Neuronal stem cell (in vitro differentiated cells): ENCODE results near the gene KCNT2.
A peak's percentile ranks its signal among the peaks of the same experiment; 100 is the strongest.

ENCODE experiments used
- DNase-seq: peaks from one replicate; pipeline ENCODE4 v3.0.0-alpha.2; 2013; ENCODE audit warnings: low spot score
- H2AFZ ChIP-seq: one replicate; pipeline ENCODE4 v1.6.1; 2013; ENCODE audit warnings: mild to moderate bottlenecking, low read length, inconsistent platforms
- H2AK5ac ChIP-seq: 2 replicates; pipeline ENCODE4 v1.6.1; 2013; ENCODE audit warnings: low read depth, mild to moderate bottlenecking, inconsistent platforms, low read length, moderate library complexity, mixed read lengths
- H2BK120ac ChIP-seq: 2 replicates; pipeline ENCODE4 v1.6.1; 2013; ENCODE audit warnings: low read depth, mild to moderate bottlenecking, inconsistent platforms, low read length, moderate library complexity, mixed read lengths
- H2BK12ac ChIP-seq: one replicate; pipeline ENCODE4 v1.6.1; 2013; ENCODE audit warnings: low read length, inconsistent platforms
- H2BK15ac ChIP-seq: 2 replicates; pipeline ENCODE4 v1.6.1; 2013; ENCODE audit warnings: mild to moderate bottlenecking, low read length, inconsistent platforms, mixed read lengths
- H2BK5ac ChIP-seq: one replicate; pipeline ENCODE4 v1.6.1; 2013; ENCODE audit warnings: inconsistent platforms, mild to moderate bottlenecking, low read length, moderate library complexity
- H3K14ac ChIP-seq: one replicate; pipeline ENCODE4 v1.6.1; 2013; ENCODE audit warnings: low read length, inconsistent platforms
- H3K18ac ChIP-seq: 2 replicates; pipeline ENCODE4 v1.6.1; 2013; ENCODE audit warnings: low read length, inconsistent platforms
- H3K23ac ChIP-seq: 2 replicates; pipeline ENCODE4 v1.6.1; 2013; ENCODE audit warnings: low read depth, mild to moderate bottlenecking, mixed read lengths, low read length, inconsistent platforms; ENCODE audit not compliant: poor library complexity
- H3K27ac ChIP-seq: replicated peaks from 3 replicates; pipeline ENCODE4 v1.5.1; 2013; ENCODE audit warnings: low read length, inconsistent platforms
- H3K27me3 ChIP-seq, 3 experiments: 2 replicates each; pipeline ENCODE4 v1.6.1; 2013; ENCODE audit warnings: low read length in 3 of 3, mild to moderate bottlenecking in 2 of 3, inconsistent platforms in 1 of 3, low read depth in 1 of 3, mixed read lengths in 1 of 3, moderate library complexity in 1 of 3; ENCODE audit not compliant: control insufficient read depth in 3 of 3, insufficient read depth in 3 of 3
- H3K36me3 ChIP-seq, 2 donors: replicated peaks in 1 of 2; 2 replicates each; pipeline ENCODE4 v1.6.1; 2013; ENCODE audit warnings: low read length in 2 of 2; ENCODE audit not compliant: control insufficient read depth in 2 of 2, insufficient read depth in 2 of 2
- H3K4ac ChIP-seq: 2 replicates; pipeline ENCODE4 v1.6.1; 2013; ENCODE audit warnings: inconsistent platforms, mild to moderate bottlenecking, low read length, moderate library complexity
- H3K4me1 ChIP-seq, 2 donors: 1 replicate in 1 of 2; 2 replicates in 1 of 2; pipeline ENCODE4 v1.6.1; 2013; ENCODE audit warnings: low read length in 2 of 2, low read depth in 1 of 2; ENCODE audit not compliant: control insufficient read depth in 2 of 2, insufficient read depth in 1 of 2
- H3K4me2 ChIP-seq: one replicate; pipeline ENCODE4 v1.6.1; 2013; ENCODE audit warnings: mild to moderate bottlenecking, low read length, inconsistent platforms; ENCODE audit not compliant: insufficient read depth, poor library complexity, severe bottlenecking
- H3K4me3 ChIP-seq, 2 donors: 2 replicates each; pipeline ENCODE4 v1.5.1; 2013; ENCODE audit warnings: low read length in 2 of 2, mild to moderate bottlenecking in 2 of 2, inconsistent platforms in 1 of 2, moderate library complexity in 1 of 2
- H3K79me1 ChIP-seq: one replicate; pipeline ENCODE4 v1.6.1; 2013; ENCODE audit warnings: low read depth, mild to moderate bottlenecking, inconsistent platforms, low read length, moderate library complexity
- H3K9ac ChIP-seq: one replicate; pipeline ENCODE4 v1.6.1; 2013; ENCODE audit warnings: mild to moderate bottlenecking, low read depth, low read length, inconsistent platforms; ENCODE audit not compliant: poor library complexity
- H3K9me3 ChIP-seq, 2 donors: replicated peaks in 1 of 2; 2 replicates each; pipeline versions ENCODE3 to v1.6.1; 2013; ENCODE audit warnings: low read length in 2 of 2, mild to moderate bottlenecking in 2 of 2, inconsistent platforms in 1 of 2, low read depth in 1 of 2, mixed read lengths in 1 of 2, moderate library complexity in 1 of 2; ENCODE audit not compliant: control insufficient read depth in 2 of 2, insufficient read depth in 1 of 2
- H4K8ac ChIP-seq: one replicate; pipeline ENCODE4 v1.6.1; 2013; ENCODE audit warnings: low read depth, mild to moderate bottlenecking, inconsistent platforms, low read length, moderate library complexity
- H4K91ac ChIP-seq: one replicate; pipeline ENCODE4 v1.6.1; 2013; ENCODE audit warnings: low read length, low read depth, mild to moderate bottlenecking, inconsistent platforms; ENCODE audit not compliant: poor library complexity
- WGBS, 2 donors: extraction: QIAGEN DNeasy Blood & Tissue Kit; methylation state at CpG; one replicate each; pipeline ENCODE4 v1.1.7; 2013; ENCODE audit warnings: missing lambda C conversion rate in 2 of 2, mixed read lengths in 1 of 2; ENCODE audit not compliant: insufficient read length in 2 of 2, insufficient replicate concordance in 1 of 2; ENCODE audit errors: extremely low coverage in 2 of 2; 5-methylcytosine and 5-hydroxymethylcytosine counted together

The KCNT2 gene

GRCh38 chr1:196543833-196544232, 64.4 kb downstream of the KCNT2 start:
- no peak for DNase-seq
- H2BK120ac ChIP-seq = no peak overlapping the region

GRCh38 chr1:196538473-196538872, 69.8 kb downstream of the KCNT2 start:
- Histone ChIP-seq H2AK5ac (no peak overlapping the region), H3K4ac (no peak overlapping the region), H2BK15ac (no peak overlapping the region), H3K9ac (no peak overlapping the region), H3K4me3 (no peak overlapping the region), H3K79me1 (peaks cover 5% of the 10 kb centered on the region), H3K27me3 (no peaks in the 10 kb centered on the region), H2BK12ac (no peak overlapping the region), H3K18ac (no peak overlapping the region), H3K9me3 (peaks cover 31 to 43% of the 10 kb centered on the region in 2 donors), H3K27ac (no peak overlapping the region), H4K8ac (no peak overlapping the region), H3K4me1 (no peaks in the 10 kb centered on the region), H3K14ac (no peak overlapping the region), H4K91ac (no peak overlapping the region), H2AFZ (no peak overlapping the region), H2BK5ac (no peak overlapping the region), H2BK120ac (no peak overlapping the region), H3K23ac (no peak overlapping the region), H3K36me3 (peaks cover 0 to 13% of the 10 kb centered on the region in 2 donors), H3K4me2 (no peak overlapping the region)
- no CpG with 5 or more reads among the region's 4 CpGs for WGBS, 2 donors
- no peak for DNase-seq

More at GRCh38 chr1:196543833-196544232, 64.4 kb downstream of the KCNT2 start:
- H4K91ac ChIP-seq = no peak overlapping the region
- H3K36me3 ChIP-seq = no peaks in the 10 kb centered on the region
- no peaks in the 10 kb centered on the region for H3K4me1 ChIP-seq
- no peak overlapping the region for H3K23ac ChIP-seq
- H3K14ac ChIP-seq = no peak overlapping the region
- WGBS, 2 donors = no CpG with 5 or more reads among the region's 3 CpGs
- no peak overlapping the region for H3K4me3 ChIP-seq
- H2BK15ac ChIP-seq = no peak overlapping the region
- H2AK5ac ChIP-seq = no peak overlapping the region
- H3K9ac ChIP-seq = no peak overlapping the region
- no peaks in the 10 kb centered on the region for H3K79me1 ChIP-seq
- no peak overlapping the region for H3K4me2 ChIP-seq
- H2BK5ac ChIP-seq = no peak overlapping the region
- H4K8ac ChIP-seq = no peak overlapping the region
- H2BK12ac ChIP-seq = no peak overlapping the region
- no peak overlapping the region for H3K27ac ChIP-seq
- H3K18ac ChIP-seq = no peak overlapping the region
- peaks cover 0 to 7% of the 10 kb centered on the region in 2 donors for H3K9me3 ChIP-seq
- no peaks in the 10 kb centered on the region for H3K27me3 ChIP-seq
- H2AFZ ChIP-seq = no peak overlapping the region
- no peak overlapping the region for H3K4ac ChIP-seq

GRCh38 chr1:196535727-196536126, 72.5 kb downstream of the KCNT2 start:
- no peak overlapping the region for H3K4me3 ChIP-seq

GRCh38 chr1:196531737-196532524, 76.3 kb downstream of the KCNT2 start:
- Histone ChIP-seq H3K23ac (no peak overlapping the region), H3K9ac (no peak overlapping the region), H3K4me3 (no peak overlapping the region), H2AFZ (no peak overlapping the region), H2BK120ac (no peak overlapping the region), H2AK5ac (no peak overlapping the region), H2BK12ac (no peak overlapping the region), H2BK5ac (no peak overlapping the region), H3K4me2 (no peak overlapping the region), H4K8ac (no peak overlapping the region), H3K79me1 (peaks cover 3% of the 10 kb centered on the region), H3K14ac (no peak overlapping the region), H2BK15ac (no peak overlapping the region), H3K4me1 (no peaks in the 10 kb centered on the region), H3K9me3 (peaks cover 16 to 23% of the 10 kb centered on the region in 2 donors), H4K91ac (no peak overlapping the region), H3K4ac (no peak overlapping the region), H3K36me3 (peaks cover 0 to 8% of the 10 kb centered on the region in 2 donors), H3K27ac (no peak overlapping the region), H3K18ac (no peak overlapping the region), H3K27me3 (no peaks in the 10 kb centered on the region)
- WGBS, 2 donors = no CpG with 5 or more reads among the region's 3 CpGs
- DNase-seq = no peak

More at GRCh38 chr1:196535727-196536126, 72.5 kb downstream of the KCNT2 start:
- Histone ChIP-seq H2AK5ac (no peak overlapping the region), H3K36me3 (peaks cover 0 to 13% of the 10 kb centered on the region in 2 donors), H3K27ac (no peak overlapping the region), H3K27me3 (no peaks in the 10 kb centered on the region), H3K23ac (no peak overlapping the region), H2BK12ac (no peak overlapping the region), H3K4ac (no peak overlapping the region), H2BK5ac (no peak overlapping the region), H3K4me1 (no peaks in the 10 kb centered on the region), H3K79me1 (peaks cover 5% of the 10 kb centered on the region), H2BK15ac (no peak overlapping the region), H3K14ac (no peak overlapping the region), H2AFZ (no peak overlapping the region), H3K9me3 (peaks cover 31 to 45% of the 10 kb centered on the region in 2 donors), H2BK120ac (no peak overlapping the region), H3K9ac (no peak overlapping the region), H4K8ac (no peak overlapping the region), H3K18ac (no peak overlapping the region), H4K91ac (no peak overlapping the region), H3K4me2 (no peak overlapping the region)
- peak; percentile 48 for DNase-seq
- no CpG with 5 or more reads among the region's 3 CpGs for WGBS, 2 donors
